Skeletal muscle tissue (tissue), 4 donors: ENCODE measurements around the gene LRRC71. TPM values are rescaled to one million over a fixed set of nuclear protein-coding genes. Genes with fewer than 3 reads are reported as not detected.
A peak's percentile ranks its signal among the peaks of the same experiment; 100 is the strongest.

Experiments
- H3K27ac ChIP-seq: one replicate; pipeline ENCODE4 v1.7.0; 2013; ENCODE audit warnings: mild to moderate bottlenecking, low read depth, low read length, inconsistent platforms
- H3K27me3 ChIP-seq, 3 donors: one replicate each; pipeline ENCODE4 v1.7.0; 2013; ENCODE audit warnings: low read length in 3 of 3; ENCODE audit not compliant: control insufficient read depth in 3 of 3, insufficient read depth in 3 of 3
- H3K36me3 ChIP-seq, 3 donors: one replicate each; pipeline ENCODE4 v1.7.0; 2013; ENCODE audit warnings: low read length in 3 of 3; ENCODE audit not compliant: control insufficient read depth in 3 of 3, insufficient read depth in 3 of 3
- H3K4me1 ChIP-seq, 3 donors: one replicate each; pipeline ENCODE4 v1.7.0; 2013; ENCODE audit warnings: low read length in 3 of 3, mild to moderate bottlenecking in 3 of 3; ENCODE audit not compliant: control insufficient read depth in 3 of 3, insufficient read depth in 3 of 3
- H3K4me3 ChIP-seq, 3 donors: one replicate each; pipeline ENCODE4 v1.7.0; 2013; ENCODE audit warnings: low read length in 3 of 3
- H3K9ac ChIP-seq, 3 donors: one replicate each; pipeline ENCODE4 v1.7.0; 2013; ENCODE audit warnings: low read length in 3 of 3, mild to moderate bottlenecking in 3 of 3, moderate library complexity in 2 of 3, low read depth in 1 of 3
- H3K9me3 ChIP-seq, 3 donors: one replicate each; pipeline ENCODE4 v1.7.0; 2013; ENCODE audit warnings: low read length in 3 of 3; ENCODE audit not compliant: control insufficient read depth in 3 of 3
- total RNA-seq: library from RNA; depleted of rRNA; stranded (reverse); fragments of >200 nt; gene quantifications from one replicate; pipeline ENCODE4 v1.2.3, GENCODE V29; 2014
- donor health status: Osteomylitis.

LRRC71 gene
- total RNA-seq, result not detected

DNA sequence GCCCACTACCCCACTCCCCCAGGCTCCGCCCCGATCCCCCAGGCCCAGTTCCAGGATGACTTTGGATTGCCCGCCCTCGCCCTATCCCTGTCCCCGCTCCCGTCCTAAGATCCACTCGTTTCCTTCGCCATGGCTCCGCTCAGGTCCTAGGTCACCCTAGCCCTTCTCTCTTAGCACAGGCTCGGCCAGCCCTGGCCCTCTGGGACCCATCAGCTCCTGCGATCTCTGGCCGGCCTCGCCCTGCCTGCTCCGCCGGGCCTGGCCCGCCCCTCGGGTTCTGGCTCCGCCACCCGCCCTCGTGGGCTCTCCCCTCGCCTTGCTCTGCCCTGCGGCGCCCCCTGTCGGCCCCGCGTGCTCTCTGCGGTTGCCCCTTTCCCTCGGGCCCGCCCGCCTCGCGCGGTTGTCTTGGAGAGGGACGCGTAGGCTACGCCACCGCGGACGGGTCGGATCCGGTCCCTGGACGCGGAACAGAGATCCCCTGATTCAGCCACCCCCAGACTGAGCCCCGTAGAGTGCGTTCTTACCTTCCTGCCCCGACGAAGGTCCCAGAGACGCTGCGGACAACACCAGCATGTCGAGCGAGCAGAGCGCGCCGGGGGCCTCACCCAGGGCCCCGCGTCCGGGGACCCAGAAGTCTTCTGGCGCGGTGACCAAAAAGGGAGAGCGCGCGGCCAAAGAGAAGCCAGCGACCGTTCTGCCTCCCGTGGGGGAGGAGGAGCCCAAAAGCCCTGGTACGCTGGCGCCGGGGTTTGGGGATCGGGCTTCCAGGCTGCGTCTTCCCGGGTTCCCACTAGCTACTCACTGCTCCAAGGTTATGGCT lies at the start of gene LRRC71:
Gene LRRC71 (plus strand): TSS at position 400 of the 820 bp plus-strand sequence. CDS start 172 bp downstream, at position 572.
- Histone ChIP-seq H3K4me1 (peaks cover 3 to 18% (median 14%) of the 10 kb centered on the region in 3 donors), H3K9ac (peak within 1 kb of the TSS in 2 of 3 donors; percentile 14 to 33), H3K4me3 (peak within 1 kb of the TSS in 2 of 3 donors; percentile 14 to 45), H3K36me3 (peaks cover 0 to 4% (median under 1%) of the 10 kb centered on the region in 3 donors), H3K27ac (no peak within 1 kb of the TSS), H3K27me3 (peaks cover 46 to 55% (median 53%) of the 10 kb centered on the region in 3 donors), H3K9me3 (no peaks in the 10 kb centered on the region)

DNA sequence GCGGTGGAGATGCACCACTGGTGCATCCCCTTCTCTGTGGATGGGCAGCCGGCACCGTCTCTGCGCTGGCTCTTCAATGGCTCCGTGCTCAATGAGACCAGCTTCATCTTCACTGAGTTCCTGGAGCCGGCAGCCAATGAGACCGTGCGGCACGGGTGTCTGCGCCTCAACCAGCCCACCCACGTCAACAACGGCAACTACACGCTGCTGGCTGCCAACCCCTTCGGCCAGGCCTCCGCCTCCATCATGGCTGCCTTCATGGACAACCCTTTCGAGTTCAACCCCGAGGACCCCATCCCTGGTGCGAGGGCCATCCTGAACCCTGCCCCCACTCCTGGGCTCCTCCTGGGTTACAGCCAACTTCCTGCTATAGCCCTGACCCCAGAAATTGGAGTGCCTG lies 46.8 kb upstream of the LRRC71 start:
- no peak overlapping the region for H3K27ac ChIP-seq
- H3K4me1 ChIP-seq, result no peaks in the 10 kb centered on the region
- H3K4me3 ChIP-seq, result no peak overlapping the region
- no peaks in the 10 kb centered on the region for H3K9me3 ChIP-seq
- H3K27me3 ChIP-seq, result peaks cover 6 to 30% (median 13%) of the 10 kb centered on the region in 3 donors
- no peak overlapping the region for H3K9ac ChIP-seq
- no peaks in the 10 kb centered on the region for H3K36me3 ChIP-seq

- Histone ChIP-seq H3K27ac (no peak overlapping the region), H3K4me1 (no peaks in the 10 kb centered on the region), H3K9ac (no peak overlapping the region), H3K27me3 (peaks cover 6 to 30% (median 16%) of the 10 kb centered on the region in 3 donors), H3K4me3 (no peak overlapping the region), H3K36me3 (no peaks in the 10 kb centered on the region), H3K9me3 (no peaks in the 10 kb centered on the region)
Observed at GRCh38 chr1:156874142-156874541, 46.3 kb upstream of the LRRC71 start.

DNA sequence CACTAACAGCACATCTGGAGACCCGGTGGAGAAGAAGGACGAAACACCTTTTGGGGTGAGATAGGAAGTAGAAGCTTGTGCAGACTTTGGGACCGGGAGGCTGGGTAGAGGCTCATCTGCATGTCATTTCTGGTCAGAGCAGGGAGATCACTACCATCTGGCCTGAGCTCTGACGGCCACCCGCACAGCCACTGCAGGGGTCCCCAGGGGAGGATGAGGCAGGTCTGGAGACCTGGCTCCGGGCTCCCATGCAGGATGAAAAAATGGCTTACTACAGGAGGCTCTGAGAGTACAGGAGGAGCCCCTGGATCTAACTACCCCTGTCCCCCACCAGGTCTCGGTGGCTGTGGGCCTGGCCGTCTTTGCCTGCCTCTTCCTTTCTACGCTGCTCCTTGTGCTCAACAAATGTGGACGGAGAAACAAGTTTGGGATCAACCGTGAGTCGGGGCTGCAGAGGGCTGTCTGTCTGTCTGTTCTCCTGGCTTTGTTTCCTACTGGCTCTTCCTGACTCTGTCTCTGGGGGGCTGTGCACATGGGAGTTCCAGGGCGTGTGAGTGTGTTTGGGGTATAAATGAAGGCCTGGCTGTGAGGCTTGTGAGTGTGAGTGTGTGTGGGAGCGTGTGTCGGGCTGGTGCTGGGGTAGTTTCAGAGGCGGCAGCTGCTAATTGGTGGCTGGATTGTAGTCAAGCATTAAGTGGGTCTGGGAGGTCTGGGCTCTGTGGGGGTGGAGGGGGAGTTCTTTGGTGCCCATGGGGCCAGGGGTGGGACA lies 45.7 kb upstream of the LRRC71 start:
- Histone ChIP-seq H3K36me3 (no peaks in the 10 kb centered on the region), H3K9me3 (no peaks in the 10 kb centered on the region), H3K27ac (no peak overlapping the region), H3K9ac (no peak overlapping the region), H3K4me1 (no peaks in the 10 kb centered on the region), H3K4me3 (no peak overlapping the region), H3K27me3 (peaks cover 6 to 30% (median 18%) of the 10 kb centered on the region in 3 donors)

DNA sequence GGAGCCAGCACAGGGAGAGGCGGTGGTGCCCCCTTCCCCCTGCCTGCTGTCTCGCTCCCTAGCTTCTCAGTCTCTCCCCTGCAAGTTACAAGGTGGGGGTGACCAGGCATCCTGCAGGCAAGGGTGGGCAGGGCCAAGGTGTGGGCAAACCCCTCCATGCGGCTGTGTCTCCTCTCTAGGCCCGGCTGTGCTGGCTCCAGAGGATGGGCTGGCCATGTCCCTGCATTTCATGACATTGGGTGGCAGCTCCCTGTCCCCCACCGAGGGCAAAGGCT lies 45.2 kb upstream of the LRRC71 start:
- H3K27me3 ChIP-seq, result peaks cover 6 to 34% (median 23%) of the 10 kb centered on the region in 3 donors
- no peaks in the 10 kb centered on the region for H3K36me3 ChIP-seq
- no peaks in the 10 kb centered on the region for H3K9me3 ChIP-seq
- no peaks in the 10 kb centered on the region for H3K4me1 ChIP-seq
- no peak overlapping the region for H3K4me3 ChIP-seq
- no peak overlapping the region for H3K9ac ChIP-seq
- no peak overlapping the region for H3K27ac ChIP-seq

DNA sequence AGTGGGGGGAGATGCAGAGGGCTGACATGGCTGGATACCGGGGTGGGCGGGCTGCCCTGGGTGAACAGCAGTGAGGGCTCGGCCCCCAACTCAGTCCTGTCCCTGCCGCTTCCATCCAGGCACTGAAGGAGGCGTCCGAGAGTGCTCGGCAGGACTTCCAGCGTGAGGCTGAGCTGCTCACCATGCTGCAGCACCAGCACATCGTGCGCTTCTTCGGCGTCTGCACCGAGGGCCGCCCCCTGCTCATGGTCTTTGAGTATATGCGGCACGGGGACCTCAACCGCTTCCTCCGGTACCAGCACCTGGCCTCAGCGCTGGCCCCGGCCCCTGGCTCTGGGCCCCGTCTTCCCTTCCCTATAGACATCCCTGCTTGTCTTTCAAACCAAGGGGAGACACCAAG lies 44.2 kb upstream of the LRRC71 start:
- Histone ChIP-seq H3K27me3 (peaks cover 6 to 36% (median 26%) of the 10 kb centered on the region in 3 donors), H3K9me3 (no peaks in the 10 kb centered on the region), H3K27ac (no peak overlapping the region), H3K4me1 (no peaks in the 10 kb centered on the region), H3K4me3 (no peak overlapping the region), H3K36me3 (no peaks in the 10 kb centered on the region), H3K9ac (no peak overlapping the region)

GRCh38 chr1:156877433-156878170 lies 42.8 kb upstream of the LRRC71 start:
- H3K9ac ChIP-seq, result no peak overlapping the region

DNA sequence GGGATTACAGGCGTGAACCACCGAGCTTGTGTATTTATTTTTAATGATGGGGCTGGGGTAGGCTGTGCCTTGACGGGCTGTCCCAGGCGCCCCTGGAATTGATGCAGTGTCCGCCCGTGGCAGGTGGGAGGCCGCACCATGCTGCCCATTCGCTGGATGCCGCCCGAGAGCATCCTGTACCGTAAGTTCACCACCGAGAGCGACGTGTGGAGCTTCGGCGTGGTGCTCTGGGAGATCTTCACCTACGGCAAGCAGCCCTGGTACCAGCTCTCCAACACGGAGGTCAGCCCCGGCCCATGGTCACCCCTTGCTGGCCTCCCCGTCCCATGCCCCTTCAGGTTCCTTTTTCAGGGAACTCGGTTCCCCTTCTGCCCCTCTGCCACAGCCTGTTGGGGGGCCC lies 40.6 kb upstream of the LRRC71 start:
- Histone ChIP-seq H3K27ac (no peak overlapping the region), H3K4me1 (peaks cover 0 to 3% (median 3%) of the 10 kb centered on the region in 3 donors), H3K9me3 (no peaks in the 10 kb centered on the region), H3K9ac (no peak overlapping the region), H3K36me3 (no peaks in the 10 kb centered on the region), H3K27me3 (peaks cover 15 to 47% (median 40%) of the 10 kb centered on the region in 3 donors), H3K4me3 (no peak overlapping the region)

More at GRCh38 chr1:156877433-156878170, 42.8 kb upstream of the LRRC71 start:
- H3K4me1 ChIP-seq, result no peaks in the 10 kb centered on the region
- H3K27ac ChIP-seq, result no peak overlapping the region
- H3K27me3 ChIP-seq, result peaks cover 9 to 46% (median 38%) of the 10 kb centered on the region in 3 donors
- no peak overlapping the region for H3K4me3 ChIP-seq
- H3K9me3 ChIP-seq, result no peaks in the 10 kb centered on the region
- no peaks in the 10 kb centered on the region for H3K36me3 ChIP-seq

DNA sequence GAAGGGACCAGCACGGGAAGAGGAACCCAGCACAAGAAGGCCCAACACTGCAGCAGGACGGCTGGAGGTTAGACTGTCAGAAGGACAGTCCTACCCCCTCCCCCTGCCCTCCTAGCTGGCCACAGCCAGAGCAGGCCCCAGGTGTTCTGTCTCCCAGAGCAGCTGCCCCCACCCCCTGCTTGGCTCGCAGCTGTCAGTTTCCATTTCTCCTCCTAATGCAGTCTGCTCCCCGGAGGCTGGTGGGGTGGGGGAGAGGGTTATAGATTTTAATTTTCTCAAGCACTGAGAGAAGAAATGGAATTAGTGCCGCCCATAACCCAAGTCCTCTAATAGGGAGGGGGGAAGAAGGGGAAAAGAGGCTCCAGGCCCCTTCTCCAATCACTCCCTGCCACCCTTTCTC lies 40.0 kb upstream of the LRRC71 start:
- H3K4me3 ChIP-seq, result no peak overlapping the region
- peaks cover 15 to 47% (median 38%) of the 10 kb centered on the region in 3 donors for H3K27me3 ChIP-seq
- no peaks in the 10 kb centered on the region for H3K36me3 ChIP-seq
- H3K9ac ChIP-seq, result no peak overlapping the region
- no peaks in the 10 kb centered on the region for H3K9me3 ChIP-seq
- no peak overlapping the region for H3K27ac ChIP-seq
- H3K4me1 ChIP-seq, result peaks cover 0 to 6% (median 3%) of the 10 kb centered on the region in 3 donors
